Measurements from ENCODE around the gene RBMS1.

Gene RBMS1

DNA sequence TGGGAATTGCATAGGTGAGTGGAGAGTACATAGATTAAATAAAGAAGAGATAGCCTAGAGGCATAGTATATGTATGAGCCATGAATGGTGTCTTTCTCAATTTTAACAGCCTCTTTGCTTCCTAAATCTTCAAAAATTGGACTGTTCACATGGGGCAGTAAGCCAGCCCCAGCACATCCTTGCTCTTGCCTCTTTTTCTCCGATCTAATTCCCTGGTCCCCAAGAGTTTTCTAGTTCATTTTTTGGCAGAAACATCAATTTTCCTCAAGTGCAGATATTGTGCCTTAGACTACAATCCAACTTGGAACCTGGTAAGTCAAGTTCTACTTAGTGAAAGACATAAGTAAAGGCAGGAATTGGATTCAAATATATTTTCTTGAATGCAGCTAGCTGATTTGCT is 243.7 kb downstream of the RBMS1 start:
- Histone ChIP-seq H3K9me3 (ENCODE audit: insufficient read depth, low read depth, low read length) (no peaks in the 10 kb centered on the region), H3K4me1 (ENCODE audit: insufficient read depth, low read length) (no peaks in the 10 kb centered on the region), H3K27me3 (ENCODE audit: insufficient read depth, low read length) (no peaks in the 10 kb centered on the region), H3K27ac (ENCODE audit: low read depth, low read length) (no peak overlapping the region), H3K9ac (ENCODE audit: low read depth, low read length) (no peak overlapping the region), H3K4me3 (ENCODE audit: low read length) (no peak overlapping the region), H3K36me3 (ENCODE audit: insufficient read depth, low read length) (no peaks in the 10 kb centered on the region)
- 89% methylated on average over 1 of the region's 1 CpG for WGBS

DNA sequence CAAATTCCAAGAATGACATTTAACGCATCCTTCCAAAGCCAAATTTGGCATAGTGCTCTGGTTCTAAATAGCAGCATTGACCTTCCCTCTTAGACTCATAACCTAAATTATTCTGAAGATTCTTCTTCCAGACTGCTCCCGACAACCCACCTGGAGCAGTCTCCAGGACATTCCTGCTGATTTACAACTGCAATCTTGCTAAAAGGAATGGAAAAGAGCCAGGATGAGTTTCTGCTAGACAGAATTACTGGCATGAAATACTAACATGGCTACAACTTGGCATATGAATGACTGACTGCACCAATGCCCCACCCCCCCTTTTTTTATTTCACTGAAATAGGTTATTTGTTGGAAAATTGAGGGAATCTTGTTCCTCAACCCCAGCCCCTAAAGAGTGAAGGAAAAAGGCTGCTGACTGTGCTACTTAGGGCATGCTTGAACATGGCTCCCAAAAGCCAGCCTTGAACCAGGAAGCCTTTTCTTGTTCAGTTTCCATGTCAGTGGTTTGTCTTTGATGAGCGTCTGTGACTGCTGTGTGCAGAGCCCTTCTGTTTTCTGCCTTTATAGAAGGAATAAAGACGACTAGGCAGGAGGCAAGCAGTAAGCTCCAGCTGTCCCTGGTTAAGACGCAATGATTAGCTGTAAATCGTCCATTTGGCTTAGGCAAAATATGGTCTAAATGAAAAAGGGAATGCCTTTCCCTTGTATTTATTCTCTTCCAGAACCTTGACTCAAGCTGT is 246.1 kb downstream of the RBMS1 start:
- no peak overlapping the region for H3K27ac ChIP-seq (ENCODE audit: low read depth, low read length)
- no peaks in the 10 kb centered on the region for H3K27me3 ChIP-seq (ENCODE audit: insufficient read depth, low read length)
- no peaks in the 10 kb centered on the region for H3K36me3 ChIP-seq (ENCODE audit: insufficient read depth, low read length)
- H3K4me1 ChIP-seq (ENCODE audit: insufficient read depth, low read length), result peaks cover 10% of the 10 kb centered on the region; the same call in 1 of the 2 replicates
- 90% methylated on average over 6 of the region's 6 CpGs for WGBS
- no peak overlapping the region for H3K4me3 ChIP-seq (ENCODE audit: low read length)
- H3K9ac ChIP-seq (ENCODE audit: low read depth, low read length), result no peak overlapping the region
- no peaks in the 10 kb centered on the region for H3K9me3 ChIP-seq (ENCODE audit: insufficient read depth, low read depth, low read length)

DNA sequence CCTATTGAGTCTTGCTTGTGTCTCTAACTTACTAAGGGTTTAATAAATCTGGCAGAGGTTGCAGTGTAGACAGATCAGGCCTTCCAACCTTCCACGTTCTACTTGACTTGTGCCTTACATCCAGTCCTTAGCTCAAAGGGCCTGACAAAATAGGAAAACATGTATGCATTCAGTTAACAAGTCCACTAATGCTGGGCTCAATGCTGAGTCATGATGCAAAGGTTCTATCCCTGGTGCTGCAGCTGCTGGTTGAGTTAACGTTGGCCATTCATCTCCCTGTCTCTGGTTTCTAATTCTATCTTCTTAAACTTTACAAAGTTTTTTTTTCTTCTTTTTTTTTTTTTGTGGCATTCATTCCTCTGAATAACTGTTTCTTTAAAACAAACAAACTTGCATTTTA is 247.3 kb downstream of the RBMS1 start:
- Histone ChIP-seq H3K27ac (ENCODE audit: low read depth, low read length) (no peak overlapping the region), H3K4me3 (ENCODE audit: low read length) (no peak overlapping the region), H3K9me3 (ENCODE audit: insufficient read depth, low read depth, low read length) (no peaks in the 10 kb centered on the region), H3K27me3 (ENCODE audit: insufficient read depth, low read length) (no peaks in the 10 kb centered on the region), H3K4me1 (ENCODE audit: insufficient read depth, low read length) (peaks cover 10% of the 10 kb centered on the region; the same call in 1 of the 2 replicates), H3K36me3 (ENCODE audit: insufficient read depth, low read length) (no peaks in the 10 kb centered on the region), H3K9ac (ENCODE audit: low read depth, low read length) (no peak overlapping the region)
- WGBS, result 89% methylated on average over 2 of the region's 2 CpGs

DNA sequence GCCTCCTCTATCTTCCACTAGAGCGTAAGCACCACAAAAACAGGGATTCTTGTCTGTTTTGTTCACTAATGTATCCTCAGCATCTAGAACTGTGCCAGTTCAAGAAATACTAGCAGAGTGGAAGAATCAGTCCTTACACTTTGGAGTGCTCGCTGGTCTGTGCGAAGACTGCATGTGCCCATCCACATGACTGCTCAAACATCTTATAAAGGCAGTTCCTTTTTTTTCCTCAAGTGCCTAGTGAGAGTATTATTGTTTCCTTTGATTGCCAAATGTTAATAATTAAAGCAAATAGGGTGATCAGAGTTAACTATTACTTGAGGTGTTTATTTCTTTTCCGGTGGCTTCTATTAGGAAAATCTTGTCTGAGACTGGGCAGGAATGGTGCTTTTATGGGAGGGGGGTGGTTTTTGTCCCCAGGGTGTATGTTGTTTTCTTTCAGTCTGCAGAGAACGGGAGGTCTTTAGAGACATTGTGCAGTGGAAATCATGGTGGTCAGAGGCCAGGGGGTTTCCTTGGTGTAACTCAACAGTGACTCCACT is 247.9 kb downstream of the RBMS1 start:
- no peaks in the 10 kb centered on the region for H3K27me3 ChIP-seq (ENCODE audit: insufficient read depth, low read length)
- peaks cover 10% of the 10 kb centered on the region; the same call in 1 of the 2 replicates for H3K4me1 ChIP-seq (ENCODE audit: insufficient read depth, low read length)
- H3K36me3 ChIP-seq (ENCODE audit: insufficient read depth, low read length), result no peaks in the 10 kb centered on the region
- no peak overlapping the region for H3K4me3 ChIP-seq (ENCODE audit: low read length)
- H3K27ac ChIP-seq (ENCODE audit: low read depth, low read length), result no peak overlapping the region
- H3K9ac ChIP-seq (ENCODE audit: low read depth, low read length), result no peak overlapping the region
- H3K9me3 ChIP-seq (ENCODE audit: insufficient read depth, low read depth, low read length), result no peaks in the 10 kb centered on the region
- WGBS, result 96% methylated on average over 5 of the region's 5 CpGs

DNA sequence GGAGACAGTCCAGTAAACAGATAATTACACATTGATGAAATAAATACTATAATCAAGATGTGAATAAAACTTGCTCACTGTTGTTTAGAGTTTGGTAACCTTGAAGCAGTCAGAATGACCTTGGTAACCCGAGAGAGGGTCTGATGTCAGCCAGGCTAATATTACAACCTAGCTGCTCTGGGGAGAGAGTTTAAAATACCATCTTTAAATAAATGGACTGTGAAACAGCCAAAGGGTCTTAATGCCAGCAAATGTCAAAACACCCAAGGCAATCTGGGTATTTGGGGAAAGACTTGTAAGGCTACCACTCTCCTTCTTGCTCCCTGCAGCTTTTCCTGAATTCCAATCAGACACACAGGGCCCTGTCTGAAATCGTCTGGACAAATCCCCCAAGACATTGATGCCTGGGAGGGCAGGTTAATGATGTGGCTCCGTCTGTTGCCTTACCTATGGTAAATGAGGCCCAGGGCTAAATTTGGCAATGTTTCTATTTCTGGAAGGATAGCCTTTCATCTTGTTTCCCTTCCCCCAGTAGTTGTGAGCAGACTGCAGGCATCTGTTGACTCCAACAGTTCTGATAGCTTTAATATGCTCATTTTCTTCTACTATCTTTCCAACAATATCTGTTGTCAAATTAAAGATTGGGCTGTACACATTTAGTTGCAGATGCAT is 250.6 kb downstream of the RBMS1 start:
- 76% methylated on average over 3 of the region's 3 CpGs for WGBS
- Histone ChIP-seq H3K27me3 (ENCODE audit: insufficient read depth, low read length) (no peaks in the 10 kb centered on the region), H3K27ac (ENCODE audit: low read depth, low read length) (no peak overlapping the region), H3K4me3 (ENCODE audit: low read length) (no peak overlapping the region), H3K36me3 (ENCODE audit: insufficient read depth, low read length) (no peaks in the 10 kb centered on the region), H3K9ac (ENCODE audit: low read depth, low read length) (no peak overlapping the region), H3K9me3 (ENCODE audit: insufficient read depth, low read depth, low read length) (no peaks in the 10 kb centered on the region), H3K4me1 (ENCODE audit: insufficient read depth, low read length) (peaks cover 10% of the 10 kb centered on the region; the same call in 1 of the 2 replicates)

DNA sequence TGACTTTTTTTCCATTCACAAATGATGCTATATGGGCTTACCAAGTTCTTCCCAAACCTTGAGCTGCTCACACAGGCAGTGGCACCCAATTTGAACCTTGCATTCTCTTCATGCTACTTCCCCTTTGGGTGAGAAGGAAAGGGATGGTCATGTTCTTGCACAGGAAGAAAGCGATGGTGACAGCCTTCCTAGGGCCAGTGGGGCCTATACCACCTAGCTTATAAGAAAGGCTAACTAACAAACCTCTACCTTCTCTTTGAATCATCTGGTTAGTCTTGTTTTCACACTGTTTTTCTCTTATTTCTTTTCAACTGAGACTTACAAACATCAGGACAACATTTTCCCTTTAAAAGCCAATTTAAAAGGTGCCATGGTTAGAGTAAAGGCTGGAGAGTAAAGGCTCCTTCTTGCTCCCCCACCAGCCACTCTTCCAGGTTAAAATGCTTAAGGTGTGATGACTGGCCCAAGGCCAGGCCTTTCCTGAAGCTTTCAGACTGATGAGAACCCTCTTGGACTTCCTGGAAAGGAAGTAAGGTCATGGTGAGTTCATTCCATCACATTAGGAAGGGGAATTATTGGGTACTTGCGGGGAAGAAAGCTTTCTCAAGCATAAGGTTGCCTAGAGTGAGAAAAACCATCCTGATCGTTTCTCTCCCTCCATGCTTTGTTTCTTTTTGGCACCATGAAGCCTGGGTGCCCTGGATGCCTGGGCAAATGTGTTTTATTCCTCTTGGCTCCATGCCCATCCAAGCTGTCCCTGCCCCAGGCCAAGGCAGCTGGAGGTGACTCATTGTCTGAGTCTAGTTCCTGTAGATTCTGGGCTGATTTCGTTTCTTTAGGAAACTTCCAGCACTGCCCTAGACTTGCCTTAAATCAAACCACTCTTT is 252.1 kb downstream of the RBMS1 start:
- Histone ChIP-seq H3K4me1 (ENCODE audit: insufficient read depth, low read length) (peaks cover 10% of the 10 kb centered on the region; the same call in 1 of the 2 replicates), H3K36me3 (ENCODE audit: insufficient read depth, low read length) (no peaks in the 10 kb centered on the region), H3K4me3 (ENCODE audit: low read length) (no peak overlapping the region), H3K9ac (ENCODE audit: low read depth, low read length) (no peak overlapping the region), H3K27me3 (ENCODE audit: insufficient read depth, low read length) (no peaks in the 10 kb centered on the region), H3K9me3 (ENCODE audit: insufficient read depth, low read depth, low read length) (no peaks in the 10 kb centered on the region), H3K27ac (ENCODE audit: low read depth, low read length) (no peak overlapping the region)
- 91% methylated on average over 4 of the region's 4 CpGs for WGBS

DNA sequence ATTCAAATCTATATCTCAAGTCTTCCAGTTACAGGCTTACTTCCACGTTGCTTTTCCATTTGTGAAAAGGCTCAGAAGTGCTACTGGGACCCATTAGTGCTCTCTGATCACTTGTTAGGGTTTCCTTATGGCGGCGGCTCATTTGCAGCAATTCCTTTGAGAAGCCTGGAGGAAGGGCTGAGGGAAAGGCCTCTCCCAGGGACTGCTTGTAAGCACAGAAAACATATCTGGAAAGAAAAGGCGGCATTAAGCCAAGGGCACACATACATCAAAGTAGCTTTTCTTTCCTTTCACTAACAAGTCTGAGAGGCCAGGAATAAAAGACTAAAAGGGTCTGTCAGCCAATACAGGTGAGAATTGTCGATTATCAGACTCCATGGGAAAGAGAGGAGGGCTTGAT is 254.2 kb downstream of the RBMS1 start:
- H3K9me3 ChIP-seq (ENCODE audit: insufficient read depth, low read depth, low read length), result no peaks in the 10 kb centered on the region
- 83% methylated on average over 5 of the region's 5 CpGs for WGBS
- H3K36me3 ChIP-seq (ENCODE audit: insufficient read depth, low read length), result no peaks in the 10 kb centered on the region
- H3K9ac ChIP-seq (ENCODE audit: low read depth, low read length), result no peak overlapping the region
- no peaks in the 10 kb centered on the region for H3K27me3 ChIP-seq (ENCODE audit: insufficient read depth, low read length)
- H3K27ac ChIP-seq (ENCODE audit: low read depth, low read length), result no peak overlapping the region
- H3K4me3 ChIP-seq (ENCODE audit: low read length), result no peak overlapping the region
- H3K4me1 ChIP-seq (ENCODE audit: insufficient read depth, low read length), result peaks cover 10% of the 10 kb centered on the region; the same call in 1 of the 2 replicates

DNA sequence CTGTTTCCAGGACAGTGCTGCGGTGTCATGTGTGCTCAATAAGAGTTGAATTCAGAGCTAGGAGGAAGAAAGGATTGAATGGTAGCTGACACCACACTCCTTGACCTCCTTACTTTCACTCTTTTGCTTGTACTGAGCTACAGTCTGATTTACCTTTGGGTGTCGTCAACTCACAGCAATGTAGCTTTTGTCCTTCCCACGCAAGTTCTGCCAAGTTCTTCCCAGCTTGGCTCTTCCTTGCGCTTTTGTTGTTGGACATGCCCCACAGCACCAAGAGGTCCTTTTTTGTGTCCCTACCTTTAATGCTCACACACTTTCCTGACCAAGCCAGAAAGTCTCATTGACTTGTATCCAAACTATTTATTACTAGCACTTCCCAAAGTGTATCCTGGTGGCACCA is 255.2 kb downstream of the RBMS1 start:
- Histone ChIP-seq H3K9ac (ENCODE audit: low read depth, low read length) (no peak overlapping the region), H3K4me3 (ENCODE audit: low read length) (no peak overlapping the region), H3K4me1 (ENCODE audit: insufficient read depth, low read length) (peaks cover 8% of the 10 kb centered on the region; the same call in 1 of the 2 replicates), H3K9me3 (ENCODE audit: insufficient read depth, low read depth, low read length) (no peaks in the 10 kb centered on the region), H3K27me3 (ENCODE audit: insufficient read depth, low read length) (no peaks in the 10 kb centered on the region), H3K27ac (ENCODE audit: low read depth, low read length) (no peak overlapping the region), H3K36me3 (ENCODE audit: insufficient read depth, low read length) (no peaks in the 10 kb centered on the region)
- WGBS, result 93% methylated on average over 4 of the region's 4 CpGs

DNA sequence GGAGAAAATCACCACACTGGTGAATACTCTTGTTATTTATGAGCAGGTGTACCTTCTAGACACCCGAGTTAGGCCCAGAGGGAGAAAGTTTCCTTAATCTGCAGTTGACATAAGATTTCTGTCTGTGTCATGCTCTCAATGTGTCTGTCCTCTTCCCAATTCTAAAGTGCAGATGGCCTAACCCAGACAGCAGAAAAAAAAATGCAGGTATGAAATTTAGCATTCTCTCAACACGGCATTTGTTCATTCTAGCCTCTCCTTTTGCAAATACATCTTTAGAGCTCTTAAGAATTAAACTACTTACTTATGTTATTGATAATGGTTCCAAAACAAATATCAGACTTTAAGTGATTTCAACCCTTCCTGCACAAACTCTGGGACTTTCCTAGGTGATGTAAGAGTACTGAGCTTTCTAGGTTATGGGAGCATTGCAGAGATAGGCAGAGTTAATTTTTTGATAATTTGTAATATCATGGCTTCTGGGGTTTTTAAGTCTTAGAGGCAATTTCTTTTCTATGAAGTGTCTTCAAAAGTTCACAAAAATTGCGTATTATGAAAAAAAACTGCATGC is 260.6 kb downstream of the RBMS1 start:
- H3K9ac ChIP-seq (ENCODE audit: low read depth, low read length), result no peak overlapping the region
- no peaks in the 10 kb centered on the region for H3K36me3 ChIP-seq (ENCODE audit: insufficient read depth, low read length)
- no peaks in the 10 kb centered on the region for H3K27me3 ChIP-seq (ENCODE audit: insufficient read depth, low read length)
- no peaks in the 10 kb centered on the region for H3K4me1 ChIP-seq (ENCODE audit: insufficient read depth, low read length)
- H3K4me3 ChIP-seq (ENCODE audit: low read length), result no peak overlapping the region
- 83% methylated on average over 3 of the region's 3 CpGs for WGBS
- no peak overlapping the region for H3K27ac ChIP-seq (ENCODE audit: low read depth, low read length)
- H3K9me3 ChIP-seq (ENCODE audit: insufficient read depth, low read depth, low read length), result no peaks in the 10 kb centered on the region

DNA sequence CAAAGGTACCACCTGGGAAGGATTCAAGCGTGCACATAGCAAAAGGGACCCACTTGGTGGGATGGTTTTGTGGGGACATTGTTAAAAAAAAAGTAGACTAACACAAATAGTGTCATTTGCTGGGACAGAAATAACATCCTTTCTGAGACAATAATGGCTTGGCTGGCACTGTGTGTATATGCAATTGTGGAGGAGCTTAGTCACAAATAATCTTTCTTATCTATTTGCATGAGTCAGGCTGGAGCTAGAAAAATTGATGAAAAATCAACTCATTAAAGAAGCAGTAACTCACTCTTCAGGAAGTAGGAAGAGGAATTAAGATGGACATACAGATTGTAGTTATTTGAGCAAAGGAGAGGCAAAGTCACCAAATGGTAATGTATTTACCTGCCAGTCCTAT is 264.0 kb downstream of the RBMS1 start:
- H3K27me3 ChIP-seq (ENCODE audit: insufficient read depth, low read length), result no peaks in the 10 kb centered on the region
- H3K9me3 ChIP-seq (ENCODE audit: insufficient read depth, low read depth, low read length), result no peaks in the 10 kb centered on the region
- 89% methylated on average over 1 of the region's 1 CpG for WGBS
- H3K4me3 ChIP-seq (ENCODE audit: low read length), result no peak overlapping the region
- no peak overlapping the region for H3K9ac ChIP-seq (ENCODE audit: low read depth, low read length)
- no peak overlapping the region for H3K27ac ChIP-seq (ENCODE audit: low read depth, low read length)
- no peaks in the 10 kb centered on the region for H3K36me3 ChIP-seq (ENCODE audit: insufficient read depth, low read length)
- no peaks in the 10 kb centered on the region for H3K4me1 ChIP-seq (ENCODE audit: insufficient read depth, low read length)

All from HUES64 (cell line).